Transverse colon (tissue), 3 donors: ENCODE data around the gene SUN1.

Experiments used
- POLR2A ChIP-seq: fragments of 450-650 bp; IDR thresholded peaks from one replicate; pipeline ENCODE4 v1.6.1; 2016; ENCODE audit warnings: antibody characterized with exemption, mild to moderate bottlenecking, moderate library complexity
- POLR2AphosphoS5 ChIP-seq, 3 donors: sonication (generic); formaldehyde crosslinking; IDR thresholded peaks; one replicate each; pipeline ENCODE4 v1.6.1; 2016; ENCODE audit warnings: antibody characterized with exemption in 3 of 3

DNA sequence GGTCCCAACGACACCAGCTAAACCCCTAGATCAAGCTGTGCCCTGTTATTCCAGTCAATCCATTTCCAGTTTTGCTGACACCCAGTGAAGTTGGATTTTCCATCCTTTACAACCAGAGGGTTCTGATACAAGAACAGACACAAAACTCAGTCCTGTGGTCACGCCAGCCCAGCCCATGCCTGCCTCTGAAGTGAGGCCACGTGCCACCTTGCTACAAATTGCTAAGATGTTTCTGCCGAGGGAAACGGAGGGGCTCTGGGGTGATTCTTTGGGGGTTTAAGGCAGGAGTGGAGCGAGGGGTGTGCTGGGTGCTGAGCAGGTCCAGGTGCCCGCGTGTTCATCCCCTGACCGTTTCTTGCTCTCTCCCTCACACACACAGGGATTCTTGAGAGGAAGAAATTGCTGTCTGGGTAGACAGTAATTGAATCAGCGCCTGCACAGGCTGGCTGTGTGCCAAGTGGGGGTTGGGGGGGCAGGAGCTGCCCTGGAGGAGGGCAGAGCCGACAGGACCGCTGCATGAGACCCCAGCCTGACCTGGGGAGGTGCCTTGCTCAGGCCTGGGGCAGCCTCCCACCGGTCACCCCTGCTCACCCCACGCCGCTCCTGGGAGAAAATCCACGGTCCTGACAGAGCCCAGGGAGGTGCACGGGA lies 84.1 kb downstream of the SUN1 start:
- TF ChIP-seq POLR2A = no peak
- no peak for TF ChIP-seq POLR2AphosphoS5 (IDR thresholded peaks at IDR 0.05)
